GM23248 (cell line): ENCODE results near the gene TM4SF18. TPM values are rescaled to one million over a fixed set of nuclear protein-coding genes. Genes with fewer than 3 reads are reported as not detected.
"Not testable (repeated sequence)": the region's sequence is repeated elsewhere in the genome, so short reads cannot be mapped to it uniquely, and the experiment has no call there.

ENCODE experiments used
- DNase-seq: peaks from one replicate; pipeline ENCODE4 v3.0.0-alpha.2; 2015
- H2AFZ ChIP-seq: fragments of 200-600 bp; sonication (generic); 2 replicates; pipeline ENCODE4 v1.6.1; 2016; ENCODE audit warnings: antibody characterized with exemption
- H3F3A ChIP-seq: fragments of 200-600 bp; sonication (generic); 2 replicates; pipeline ENCODE4 v1.6.1; 2016; ENCODE audit warnings: mild to moderate bottlenecking, antibody characterized with exemption, mixed run types; ENCODE audit not compliant: insufficient read depth
- H3K27ac ChIP-seq: fragments of 200-600 bp; sonication (generic); 2 replicates; pipeline ENCODE4 v1.5.1; 2016; ENCODE audit warnings: mild to moderate bottlenecking
- H3K27me3 ChIP-seq: fragments of 200-600 bp; sonication (generic); replicated peaks from 2 replicates; pipeline ENCODE4 v1.6.1; 2016; ENCODE audit warnings: mild to moderate bottlenecking; ENCODE audit not compliant: insufficient read depth
- H3K36me3 ChIP-seq: fragments of 200-600 bp; sonication (generic); 2 replicates; pipeline ENCODE4 v1.6.1; 2016; ENCODE audit warnings: low read depth, mild to moderate bottlenecking
- H3K4me1 ChIP-seq: fragments of 200-600 bp; sonication (generic); 2 replicates; pipeline ENCODE4 v1.6.1; 2016; ENCODE audit warnings: mild to moderate bottlenecking; ENCODE audit not compliant: insufficient read depth
- H3K4me2 ChIP-seq: fragments of 200-600 bp; sonication (generic); one replicate; pipeline ENCODE4 v1.6.1; 2016; ENCODE audit warnings: mild to moderate bottlenecking; ENCODE audit not compliant: unreplicated experiment
- H3K4me3 ChIP-seq: fragments of 200-600 bp; sonication (generic); 2 replicates; pipeline ENCODE4 v1.5.1; 2016; ENCODE audit warnings: mild to moderate bottlenecking
- H3K79me2 ChIP-seq: fragments of 200-600 bp; sonication (generic); 2 replicates; pipeline ENCODE4 v1.6.1; 2016; ENCODE audit warnings: mild to moderate bottlenecking; ENCODE audit not compliant: insufficient read depth
- H3K9ac ChIP-seq: fragments of 200-600 bp; sonication (generic); 2 replicates; pipeline ENCODE4 v1.6.1; 2016; ENCODE audit warnings: mild to moderate bottlenecking
- H3K9me2 ChIP-seq: fragments of 200-600 bp; sonication (generic); 2 replicates; pipeline ENCODE4 v1.6.1; 2016; ENCODE audit warnings: mixed run types, mild to moderate bottlenecking, moderate library complexity; ENCODE audit not compliant: insufficient read depth
- H3K9me3 ChIP-seq: fragments of 200-600 bp; sonication (generic); one replicate; pipeline ENCODE4 v1.6.1; 2017; ENCODE audit warnings: low read depth
- H4K20me1 ChIP-seq: fragments of 200-600 bp; sonication (generic); 2 replicates; pipeline ENCODE4 v1.6.0; 2016; ENCODE audit not compliant: insufficient read depth
- EZH2 ChIP-seq: fragments of 200-600 bp; sonication (generic); IDR thresholded peaks from 2 replicates; pipeline ENCODE4 v1.6.1; 2018; ENCODE audit warnings: antibody characterized with exemption, mild to moderate bottlenecking; ENCODE audit not compliant: insufficient read depth, poor library complexity, severe bottlenecking
- EZH2phosphoT487 ChIP-seq: fragments of 200-600 bp; sonication (generic); IDR thresholded peaks from 2 replicates; pipeline ENCODE4 v1.6.1; 2018; ENCODE audit warnings: antibody characterized with exemption, moderate library complexity, mild to moderate bottlenecking, low read depth; ENCODE audit not compliant: insufficient read depth
- WGBS, 2 experiments: methylation state at CpG; one replicate each; pipeline ENCODE4 v1.1.6; 2015 to 2017; ENCODE audit warnings: low lambda C conversion rate in 2 of 2, low coverage in 1 of 2; ENCODE audit errors: missing lambda C conversion rate in 2 of 2; 5-methylcytosine and 5-hydroxymethylcytosine counted together
- in situ Hi-C: fragments of 300-500 bp; cut with MboI; formaldehyde crosslinking; loops from 2 replicates; pipeline ENCODE4 v1.15.0; 2020
- polyA plus RNA-seq: library from polyadenylated mRNA; unstranded; fragments of >200 nt; fragmentation: Nextera tagmentation; extraction: Ambion mirVana; gene quantifications from 2 replicates; pipeline ENCODE4 v1.2.1, GENCODE V29; 2016
- total RNA-seq: library from RNA; depleted of rRNA; stranded (reverse); fragments of >200 nt; shearing (Covaris generic); gene quantifications from 2 replicates; pipeline ENCODE4 v1.2.3, GENCODE V29; 2014; rRNA removed

Gene TM4SF18
- total RNA-seq (not detected in 2 replicates), polyA plus RNA-seq (not detected in 2 replicates)

GRCh38 chr3:149333176-149333859 is at the start of gene TM4SF18:
Gene TM4SF18 (minus strand): TSS chr3:149333636. CDS start chr3:149333382, 254 bp downstream.
- no peak within 1 kb of the TSS for H3K4me3 ChIP-seq
- no peaks in the 10 kb centered on the region; the same call in 1 of the 2 replicates for H3F3A ChIP-seq
- no peaks in the 10 kb centered on the region for H3K36me3 ChIP-seq
- in situ Hi-C loops, result no loop called here
- DNase-seq, result no peak
- no peaks in the 10 kb centered on the region for H4K20me1 ChIP-seq
- no peaks in the 10 kb centered on the region for H3K79me2 ChIP-seq
- H3K27me3 ChIP-seq, result no peaks in the 10 kb centered on the region
- H3K4me2 ChIP-seq, result no peak within 1 kb of the TSS
- no peak for TF ChIP-seq EZH2
- no peak for TF ChIP-seq EZH2phosphoT487
- 64% methylated on average over 11 of the region's 11 CpGs for WGBS, 2 experiments
- peak within 1 kb of the TSS; percentile 35 for H2AFZ ChIP-seq
- no peak within 1 kb of the TSS for H3K27ac ChIP-seq
- H3K4me1 ChIP-seq, result peaks cover 12% of the 10 kb centered on the region
- no peaks in the 10 kb centered on the region for H3K9me3 ChIP-seq
- no peak within 1 kb of the TSS for H3K9ac ChIP-seq
- H3K9me2 ChIP-seq, result no peaks in the 10 kb centered on the region

- Histone ChIP-seq H3K9ac (no peak overlapping the region), H3F3A (peaks cover 48% of the 10 kb centered on the region), H3K27me3 (no peaks in the 10 kb centered on the region), H3K27ac (peak overlapping the region; percentile 56), H3K9me2 (no peaks in the 10 kb centered on the region), H3K79me2 (no peaks in the 10 kb centered on the region), H3K4me3 (no peak overlapping the region), H3K4me1 (peaks cover 61% of the 10 kb centered on the region), H3K36me3 (no peaks in the 10 kb centered on the region), H3K4me2 (peak overlapping the region; percentile 57), H4K20me1 (no peaks in the 10 kb centered on the region), H3K9me3 (no peaks in the 10 kb centered on the region), H2AFZ (no peak overlapping the region)
- no peak for TF ChIP-seq EZH2phosphoT487
- TF ChIP-seq EZH2, result no peak
- in situ Hi-C loops, result no loop called here
- WGBS, 2 experiments, result 91 to 92% methylated on average over 6 of the region's 6 CpGs
- peak; percentile 7 for DNase-seq
These were observed 49.1 kb upstream of the TM4SF18 start for GRCh38 chr3:149382518-149382917.

GRCh38 chr3:149382101-149382467 is 48.6 kb upstream of the TM4SF18 start:
- no peaks in the 10 kb centered on the region for H3K9me2 ChIP-seq
- WGBS, 2 experiments, result 34 to 40% methylated on average over 4 of the region's 4 CpGs
- peak; percentile 79 for DNase-seq
- H3K4me1 ChIP-seq, result peaks cover 61% of the 10 kb centered on the region
- peaks cover 49% of the 10 kb centered on the region for H3F3A ChIP-seq
- H3K4me3 ChIP-seq, result no peak overlapping the region
- peak overlapping the region; percentile 56 for H3K27ac ChIP-seq
- 0 out of 2 replicates have a peak overlapping the region, but pooled peaks have one; percentile 27 for H3K9ac ChIP-seq
- in situ Hi-C loops, result no loop called here
- no peak overlapping the region for H2AFZ ChIP-seq
- no peaks in the 10 kb centered on the region for H3K9me3 ChIP-seq
- TF ChIP-seq EZH2phosphoT487 (no peak), EZH2 (no peak)
- H3K79me2 ChIP-seq, result no peaks in the 10 kb centered on the region
- H4K20me1 ChIP-seq, result no peaks in the 10 kb centered on the region
- H3K27me3 ChIP-seq, result no peaks in the 10 kb centered on the region
- H3K4me2 ChIP-seq, result peak overlapping the region; percentile 57
- H3K36me3 ChIP-seq, result no peaks in the 10 kb centered on the region

GRCh38 chr3:149381173-149382100 is 48.0 kb upstream of the TM4SF18 start:
- H3K27me3 ChIP-seq, result no peaks in the 10 kb centered on the region
- H4K20me1 ChIP-seq, result no peaks in the 10 kb centered on the region
- in situ Hi-C loops, result no loop called here
- no peak overlapping the region for H3K4me3 ChIP-seq
- no peak overlapping the region for H2AFZ ChIP-seq
- H3K27ac ChIP-seq, result peak overlapping the region; percentile 56
- H3K9me3 ChIP-seq, result no peaks in the 10 kb centered on the region
- WGBS, 2 experiments, result 91 to 92% methylated on average over 6 of the region's 6 CpGs
- no peaks in the 10 kb centered on the region for H3K36me3 ChIP-seq
- H3K4me2 ChIP-seq, result peak overlapping the region; percentile 57
- 0 out of 2 replicates have a peak overlapping the region, but pooled peaks have one; percentile 27 for H3K9ac ChIP-seq
- H3K79me2 ChIP-seq, result no peaks in the 10 kb centered on the region
- H3K4me1 ChIP-seq, result peaks cover 61% of the 10 kb centered on the region
- no peaks in the 10 kb centered on the region for H3K9me2 ChIP-seq
- H3F3A ChIP-seq, result peaks cover 50% of the 10 kb centered on the region
- no peak for DNase-seq
- TF ChIP-seq EZH2phosphoT487, result no peak
- no peak for TF ChIP-seq EZH2

- Histone ChIP-seq H3K4me1 (peaks cover 56% of the 10 kb centered on the region), H3F3A (peaks cover 47% of the 10 kb centered on the region)
- DNase-seq, in situ Hi-C loops, H3K27me3 ChIP-seq, H2AFZ ChIP-seq, H3K27ac ChIP-seq, H3K4me2 ChIP-seq, H3K9me2 ChIP-seq, H4K20me1 ChIP-seq, H3K36me3 ChIP-seq, H3K9ac ChIP-seq, H3K9me3 ChIP-seq, H3K4me3 ChIP-seq, H3K79me2 ChIP-seq: not testable (repeated sequence)
- WGBS, 2 experiments, result 95% methylated on average over 25 of the region's 32 CpGs; no CpG with 5 or more reads in 1 of the 2 experiments
These were observed 46.8 kb upstream of the TM4SF18 start for GRCh38 chr3:149380220-149380619.
